H9 (cell line): ENCODE measurements around the gene KLK11. TPM values are rescaled to one million over a fixed set of nuclear protein-coding genes. Genes with fewer than 3 reads are reported as not detected.

Experiments
- DNase-seq: peaks from one replicate; pipeline ENCODE4 v3.0.0-alpha.2; 2017
- H2AFZ ChIP-seq: one replicate; pipeline ENCODE4 v1.6.1; 2013; ENCODE audit warnings: mild to moderate bottlenecking, low read length, control low read depth, moderate library complexity
- H2AK5ac ChIP-seq: 2 replicates; pipeline ENCODE4 v1.6.1; 2013; ENCODE audit warnings: low read length, control low read depth, mixed read lengths; ENCODE audit not compliant: insufficient read length
- H2BK120ac ChIP-seq: one replicate; pipeline ENCODE4 v1.6.1; 2013; ENCODE audit warnings: low read depth, mild to moderate bottlenecking, low read length, control low read depth, inconsistent platforms; ENCODE audit not compliant: poor library complexity, severe bottlenecking
- H2BK12ac ChIP-seq: 2 replicates; pipeline ENCODE4 v1.6.1; 2013; ENCODE audit warnings: low read length, control low read depth, mixed read lengths, low read depth; ENCODE audit not compliant: insufficient read length
- H2BK15ac ChIP-seq: 2 replicates; pipeline ENCODE4 v1.6.1; 2013; ENCODE audit warnings: low read depth, low read length, control low read depth
- H2BK20ac ChIP-seq: one replicate; pipeline ENCODE4 v1.6.1; 2013; ENCODE audit warnings: low read depth, mild to moderate bottlenecking, low read length, control low read depth, inconsistent platforms; ENCODE audit not compliant: poor library complexity, severe bottlenecking
- H2BK5ac ChIP-seq: 2 replicates; pipeline ENCODE4 v1.6.1; 2013; ENCODE audit warnings: low read length, control low read depth, mixed read lengths; ENCODE audit not compliant: insufficient read length
- H3K14ac ChIP-seq: 2 replicates; pipeline ENCODE4 v1.6.1; 2013; ENCODE audit warnings: low read length, control low read depth; ENCODE audit not compliant: insufficient read depth
- H3K18ac ChIP-seq: 2 replicates; pipeline ENCODE4 v1.6.1; 2013; ENCODE audit warnings: low read depth, mild to moderate bottlenecking, mixed read lengths, low read length, control low read depth; ENCODE audit not compliant: insufficient read length
- H3K23ac ChIP-seq: 2 replicates; pipeline ENCODE4 v1.6.1; 2013; ENCODE audit warnings: low read length, control low read depth, mixed read lengths, low read depth; ENCODE audit not compliant: insufficient read length
- H3K23me2 ChIP-seq: 2 replicates; pipeline ENCODE4 v1.6.1; 2013; ENCODE audit warnings: low read depth, mild to moderate bottlenecking, mixed read lengths, low read length, control low read depth; ENCODE audit not compliant: insufficient read length, poor library complexity, severe bottlenecking
- H3K27ac ChIP-seq: 2 replicates; pipeline ENCODE4 v1.5.1; 2013; ENCODE audit warnings: low read length, control low read depth, mixed read lengths, low read depth; ENCODE audit not compliant: insufficient read length
- H3K27me3 ChIP-seq: 2 replicates; pipeline ENCODE4 v1.6.1; 2013; ENCODE audit warnings: low read length, control low read depth, inconsistent platforms; ENCODE audit not compliant: insufficient read depth
- H3K4ac ChIP-seq: 2 replicates; pipeline ENCODE4 v1.6.1; 2013; ENCODE audit warnings: low read depth, mild to moderate bottlenecking, control low read depth, inconsistent platforms, low read length, moderate library complexity
- H3K4me1 ChIP-seq: 2 replicates; pipeline ENCODE4 v1.6.1; 2013; ENCODE audit warnings: low read length, control low read depth, inconsistent platforms; ENCODE audit not compliant: insufficient read depth
- H3K4me2 ChIP-seq: 2 replicates; pipeline ENCODE4 v1.6.1; 2013; ENCODE audit warnings: low read length, control low read depth, mixed read lengths; ENCODE audit not compliant: insufficient read length, insufficient read depth
- H3K56ac ChIP-seq: 2 replicates; pipeline ENCODE4 v1.6.1; 2013; ENCODE audit warnings: low read depth, mild to moderate bottlenecking, mixed read lengths, low read length, control low read depth; ENCODE audit not compliant: insufficient read length
- H3K79me1 ChIP-seq: 2 replicates; pipeline ENCODE4 v1.6.1; 2013; ENCODE audit warnings: low read depth, mild to moderate bottlenecking, moderate library complexity, low read length, control low read depth, inconsistent platforms; ENCODE audit not compliant: insufficient read depth, poor library complexity, severe bottlenecking
- H3K79me2 ChIP-seq: 2 replicates; pipeline ENCODE4 v1.6.1; 2013; ENCODE audit warnings: low read length, control low read depth, inconsistent platforms; ENCODE audit not compliant: insufficient read depth
- H3K9ac ChIP-seq: 2 replicates; pipeline ENCODE4 v1.6.1; 2013; ENCODE audit warnings: low read length, control low read depth, mixed read lengths; ENCODE audit not compliant: insufficient read length; ENCODE audit errors: extremely low read depth
- H3K9me3 ChIP-seq: one replicate; pipeline ENCODE4 v1.6.1; 2013; ENCODE audit warnings: low read depth, low read length, inconsistent platforms; ENCODE audit not compliant: control insufficient read depth
- H3T11ph ChIP-seq: one replicate; pipeline ENCODE4 v1.6.1; 2013; ENCODE audit warnings: mild to moderate bottlenecking, low read length, control low read depth, inconsistent platforms
- H4K20me1 ChIP-seq: one replicate; pipeline ENCODE4 v1.6.1; 2013; ENCODE audit not compliant: control insufficient read depth, insufficient read length, insufficient read depth
- H4K5ac ChIP-seq: 2 replicates; pipeline ENCODE4 v1.6.1; 2013; ENCODE audit warnings: low read depth, mild to moderate bottlenecking, mixed read lengths, low read length, control low read depth; ENCODE audit not compliant: insufficient read length
- H4K8ac ChIP-seq: replicated peaks from 2 replicates; pipeline ENCODE4 v1.6.1; 2013; ENCODE audit warnings: low read length, control low read depth, mixed read lengths, low read depth; ENCODE audit not compliant: insufficient read length
- H4K91ac ChIP-seq: 2 replicates; pipeline ENCODE4 v1.6.1; 2013; ENCODE audit warnings: low read depth, mild to moderate bottlenecking, moderate library complexity, mixed read lengths, low read length, control low read depth; ENCODE audit not compliant: insufficient read length
- H3K27ac Mint-ChIP-seq, 3 experiments: 2 replicates in 2 of 3; 3 replicates in 1 of 3; pipeline ENCODE4 v1.8.0; 2020 to 2021; ENCODE audit warnings: mixed read lengths in 3 of 3, mild to moderate bottlenecking in 1 of 3, moderate library complexity in 1 of 3
- H3K27me3 Mint-ChIP-seq: 2 replicates; pipeline ENCODE4 v1.8.0; 2021; ENCODE audit warnings: low read depth, mild to moderate bottlenecking, moderate library complexity, mixed read lengths
- H3K36me3 Mint-ChIP-seq, 3 experiments: 2 replicates in 2 of 3; 3 replicates in 1 of 3; pipeline ENCODE4 v1.8.0; 2020 to 2021; ENCODE audit warnings: low read depth in 3 of 3, mixed read lengths in 3 of 3; ENCODE audit not compliant: insufficient read depth in 1 of 3
- H3K4me1 Mint-ChIP-seq, 2 experiments: 2 replicates each; pipeline ENCODE4 v1.8.0; 2020; ENCODE audit warnings: mixed read lengths in 2 of 2
- H3K4me3 Mint-ChIP-seq, 2 experiments: 2 replicates in 1 of 2; 3 replicates in 1 of 2; pipeline ENCODE4 v1.8.0; 2020 to 2021; ENCODE audit warnings: mild to moderate bottlenecking in 2 of 2, mixed read lengths in 2 of 2, moderate library complexity in 1 of 2
- H3K9me3 Mint-ChIP-seq, 2 experiments: 2 replicates in 1 of 2; 3 replicates in 1 of 2; pipeline ENCODE4 v1.8.0; 2020; ENCODE audit warnings: mild to moderate bottlenecking in 2 of 2, mixed read lengths in 2 of 2, moderate library complexity in 1 of 2
- CTCF ChIP-seq: fragments of 200-600 bp; sonication (generic); conservative IDR thresholded peaks from 3 replicates; pipeline ENCODE4 v1.8.0; 2021; ENCODE audit warnings: antibody characterized with exemption, mild to moderate bottlenecking
- WGBS: extraction: QIAGEN DNeasy Blood & Tissue Kit; methylation state at CpG from one replicate; pipeline ENCODE4 v1.1.7; 2013; ENCODE audit warnings: missing lambda C conversion rate, low lambda C conversion rate, mixed read lengths; ENCODE audit not compliant: insufficient read length; ENCODE audit errors: extremely low coverage; 5-methylcytosine and 5-hydroxymethylcytosine counted together
- total RNA-seq: library from RNA; stranded (reverse); gene quantifications from 2 replicates; pipeline ENCODE4 v1.2.1, GENCODE V29; 2021

Gene KLK11
- total RNA-seq, 1 experiment from 2014 or later: not detected

DNA sequence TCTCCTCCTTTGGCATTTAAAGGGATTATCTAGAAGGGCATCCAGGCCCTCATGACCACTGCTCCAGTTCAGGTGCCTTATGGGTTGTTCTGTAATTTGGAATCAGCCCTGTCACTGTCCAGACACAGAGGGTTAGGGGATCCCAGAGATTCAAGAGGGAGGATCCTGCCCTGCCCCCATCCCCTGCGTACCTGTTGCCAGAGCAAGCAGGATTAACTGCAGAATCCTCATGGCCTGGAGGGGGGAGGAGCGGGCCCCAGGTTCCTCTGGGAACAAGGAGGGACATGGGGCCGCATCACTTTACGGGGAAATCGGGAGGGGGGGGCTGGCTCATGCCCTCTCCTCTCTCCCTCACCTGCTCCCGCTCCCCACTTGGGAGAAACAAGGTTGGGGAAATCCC is 1.0 kb downstream of the KLK11 start:
- DNase-seq: no peak
- no peak overlapping the region for H3K14ac ChIP-seq
- no peak overlapping the region for H3K9ac ChIP-seq
- no peaks in the 10 kb centered on the region for H3K9me3 ChIP-seq
- Mint-ChIP-seq H3K4me1 (peaks cover 28 to 49% of the 10 kb centered on the region in 2 experiments), H3K9me3 (no peaks in the 10 kb centered on the region; a peak in 1 of 5 replicates), H3K4me3 (peak overlapping the region in 1 of 2 experiments; percentile 23; a peak in 1 of 5 replicates), H3K27me3 (peaks cover 11% of the 10 kb centered on the region), H3K27ac (no peak overlapping the region), H3K36me3 (no peaks in the 10 kb centered on the region)
- H3K79me2 ChIP-seq: no peaks in the 10 kb centered on the region
- no peak overlapping the region for H4K5ac ChIP-seq
- no peak overlapping the region for H2BK5ac ChIP-seq
- no peak overlapping the region for H3K4ac ChIP-seq
- H2AK5ac ChIP-seq: no peak overlapping the region
- no peak for TF ChIP-seq CTCF
- no peak overlapping the region for H3K4me2 ChIP-seq
- H4K91ac ChIP-seq: no peak overlapping the region
- no peaks in the 10 kb centered on the region for H3K79me1 ChIP-seq
- H3K4me1 ChIP-seq: no peaks in the 10 kb centered on the region
- H2BK12ac ChIP-seq: no peak overlapping the region
- H3K18ac ChIP-seq: no peak overlapping the region
- H3K23me2 ChIP-seq: no peaks in the 10 kb centered on the region
- H3K23ac ChIP-seq: no peak overlapping the region
- no peak overlapping the region for H3K27ac ChIP-seq
- H3T11ph ChIP-seq: no peak overlapping the region
- H3K27me3 ChIP-seq: no peaks in the 10 kb centered on the region
- H3K56ac ChIP-seq: no peak overlapping the region
- no CpG with 5 or more reads among the region's 6 CpGs for WGBS
- no peak overlapping the region for H2BK20ac ChIP-seq
- H4K8ac ChIP-seq: no peak overlapping the region
- H4K20me1 ChIP-seq: no peaks in the 10 kb centered on the region
- no peak overlapping the region for H2BK120ac ChIP-seq
- H2AFZ ChIP-seq: no peak overlapping the region
- no peak overlapping the region for H2BK15ac ChIP-seq
